Coronary artery (tissue), 2 donors: ENCODE data around the gene RMND1.
A peak's percentile ranks its signal among the peaks of the same experiment; 100 is the strongest.

Experiments
- DNase-seq: peaks from one replicate; pipeline ENCODE4 v3.0.0-alpha.2; 2017; ENCODE audit warnings: low spot score
- H3K27ac ChIP-seq, 2 donors: fragments of 200-600 bp; sonication (generic); one replicate each; pipeline ENCODE4 v1.5.1; 2016 to 2019
- H3K4me3 ChIP-seq: fragments of 200-600 bp; sonication (generic); 2 replicates; pipeline ENCODE4 v1.5.1; 2016; ENCODE audit warnings: mild to moderate bottlenecking, moderate library complexity
- CTCF ChIP-seq: fragments of 200-600 bp; sonication (generic); IDR thresholded peaks from one replicate; pipeline ENCODE4 v1.5.1; 2019; ENCODE audit warnings: antibody characterized with exemption

Gene RMND1

GRCh38 chr6:151408858-151409257, 43.1 kb downstream of the RMND1 start:
- Histone ChIP-seq H3K4me3 (no peak overlapping the region), H3K27ac (no peak overlapping the region)
- no peak for TF ChIP-seq CTCF
- DNase-seq = no peak

GRCh38 chr6:151403919-151404308, 48.0 kb downstream of the RMND1 start:
- no peak overlapping the region for H3K4me3 ChIP-seq
- no peak for TF ChIP-seq CTCF
- DNase-seq = no peak
- H3K27ac ChIP-seq = no peak overlapping the region

GRCh38 chr6:151402228-151402627, 49.7 kb downstream of the RMND1 start:
- DNase-seq = no peak
- H3K4me3 ChIP-seq = no peak overlapping the region
- H3K27ac ChIP-seq = no peak overlapping the region
- no peak for TF ChIP-seq CTCF

GRCh38 chr6:151400473-151400872, 51.5 kb downstream of the RMND1 start:
- TF ChIP-seq CTCF = no peak
- no peak overlapping the region for H3K4me3 ChIP-seq
- H3K27ac ChIP-seq = no peak overlapping the region
- no peak for DNase-seq

GRCh38 chr6:151399679-151400078, 52.2 kb downstream of the RMND1 start:
- no peak for TF ChIP-seq CTCF
- Histone ChIP-seq H3K4me3 (no peak overlapping the region), H3K27ac (no peak overlapping the region)
- DNase-seq = no peak

GRCh38 chr6:151393410-151393809, 58.5 kb downstream of the RMND1 start:
- DNase-seq = no peak
- Histone ChIP-seq H3K4me3 (peak overlapping the region; percentile 99), H3K27ac (no peak overlapping the region)
- no peak for TF ChIP-seq CTCF

GRCh38 chr6:151392427-151392826, 59.5 kb downstream of the RMND1 start:
- DNase-seq = no peak
- H3K27ac ChIP-seq = peak overlapping the region in 1 of 2 donors; percentile 100
- H3K4me3 ChIP-seq = peak overlapping the region; percentile 99
- TF ChIP-seq CTCF = no peak
